ENCODE measurements around the gene AKT3.

The AKT3 gene

GRCh38 chr1:243483952-243484351, 366.1 kb downstream of the AKT3 start:
- TF ChIP-seq, protein P1, sequence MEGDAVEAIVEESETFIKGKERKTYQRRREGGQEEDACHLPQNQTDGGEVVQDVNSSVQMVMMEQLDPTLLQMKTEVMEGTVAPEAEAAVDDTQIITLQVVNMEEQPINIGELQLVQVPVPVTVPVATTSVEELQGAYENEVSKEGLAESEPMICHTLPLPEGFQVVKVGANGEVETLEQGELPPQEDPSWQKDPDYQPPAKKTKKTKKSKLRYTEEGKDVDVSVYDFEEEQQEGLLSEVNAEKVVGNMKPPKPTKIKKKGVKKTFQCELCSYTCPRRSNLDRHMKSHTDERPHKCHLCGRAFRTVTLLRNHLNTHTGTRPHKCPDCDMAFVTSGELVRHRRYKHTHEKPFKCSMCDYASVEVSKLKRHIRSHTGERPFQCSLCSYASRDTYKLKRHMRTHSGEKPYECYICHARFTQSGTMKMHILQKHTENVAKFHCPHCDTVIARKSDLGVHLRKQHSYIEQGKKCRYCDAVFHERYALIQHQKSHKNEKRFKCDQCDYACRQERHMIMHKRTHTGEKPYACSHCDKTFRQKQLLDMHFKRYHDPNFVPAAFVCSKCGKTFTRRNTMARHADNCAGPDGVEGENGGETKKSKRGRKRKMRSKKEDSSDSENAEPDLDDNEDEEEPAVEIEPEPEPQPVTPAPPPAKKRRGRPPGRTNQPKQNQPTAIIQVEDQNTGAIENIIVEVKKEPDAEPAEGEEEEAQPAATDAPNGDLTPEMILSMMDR (IDR thresholded peaks at IDR 0.05; ENCODE audit: low read depth, low read length) = no peak
- H3K27me3 ChIP-seq (ENCODE audit: insufficient read depth, low read depth, severe bottlenecking) = no peaks in the 10 kb centered on the region
- H3K4me3 ChIP-seq (ENCODE audit: low read depth, low read length) = no peak overlapping the region
- H3K36me3 ChIP-seq = no peaks in the 10 kb centered on the region
- H3K9me3 ChIP-seq (ENCODE audit: severe bottlenecking) = no peaks in the 10 kb centered on the region
- no peak overlapping the region for H3K27ac ChIP-seq
- DNase-seq = no peak

DNA sequence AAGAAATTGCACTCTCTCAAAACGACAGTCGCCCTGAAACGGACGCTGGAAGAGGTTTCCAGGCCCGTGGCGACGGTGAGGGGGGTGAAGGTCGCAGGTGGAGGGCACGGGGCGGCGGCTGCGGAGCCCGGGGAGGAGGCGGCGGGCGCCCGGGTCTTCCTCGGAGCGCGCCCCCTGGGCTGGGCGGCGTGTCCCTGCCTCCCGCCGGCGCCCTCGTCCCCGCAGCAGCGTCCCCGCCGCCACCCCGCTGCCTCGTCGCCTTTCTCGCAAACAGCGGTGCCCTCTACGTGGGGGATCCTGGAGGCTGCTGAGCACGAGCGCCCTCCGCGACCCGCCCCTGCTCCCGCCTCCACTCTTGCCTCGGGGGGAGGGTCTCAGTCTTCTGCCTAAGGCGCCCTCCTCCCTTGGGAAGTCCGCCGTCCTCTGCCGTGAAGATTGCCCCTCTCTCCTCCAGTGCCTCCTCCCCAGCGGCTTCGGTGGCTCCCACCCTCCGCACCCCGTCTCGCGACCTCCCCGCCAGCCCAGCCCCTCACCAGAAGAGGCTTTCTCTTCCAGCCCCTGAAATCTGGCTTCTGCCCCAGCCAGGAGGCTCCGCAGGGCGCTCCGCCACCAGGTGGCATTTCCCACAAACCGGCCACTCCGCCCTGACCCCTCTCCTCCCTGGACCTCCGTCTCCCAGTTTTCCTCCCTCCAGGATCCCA, 366.8 kb downstream of the AKT3 start:
- Histone ChIP-seq H3K4me3 (ENCODE audit: low read depth, low read length) (peak overlapping the region; percentile 26), H3K36me3 (no peaks in the 10 kb centered on the region), H3K27ac (peak overlapping the region; percentile 49), H3K27me3 (ENCODE audit: insufficient read depth, low read depth, severe bottlenecking) (no peaks in the 10 kb centered on the region), H3K9me3 (ENCODE audit: severe bottlenecking) (no peaks in the 10 kb centered on the region)
- DNase-seq = peak; percentile 61
- TF ChIP-seq, protein P1 (IDR thresholded peaks at IDR 0.05; ENCODE audit: low read depth, low read length) = peak; percentile 63

DNA sequence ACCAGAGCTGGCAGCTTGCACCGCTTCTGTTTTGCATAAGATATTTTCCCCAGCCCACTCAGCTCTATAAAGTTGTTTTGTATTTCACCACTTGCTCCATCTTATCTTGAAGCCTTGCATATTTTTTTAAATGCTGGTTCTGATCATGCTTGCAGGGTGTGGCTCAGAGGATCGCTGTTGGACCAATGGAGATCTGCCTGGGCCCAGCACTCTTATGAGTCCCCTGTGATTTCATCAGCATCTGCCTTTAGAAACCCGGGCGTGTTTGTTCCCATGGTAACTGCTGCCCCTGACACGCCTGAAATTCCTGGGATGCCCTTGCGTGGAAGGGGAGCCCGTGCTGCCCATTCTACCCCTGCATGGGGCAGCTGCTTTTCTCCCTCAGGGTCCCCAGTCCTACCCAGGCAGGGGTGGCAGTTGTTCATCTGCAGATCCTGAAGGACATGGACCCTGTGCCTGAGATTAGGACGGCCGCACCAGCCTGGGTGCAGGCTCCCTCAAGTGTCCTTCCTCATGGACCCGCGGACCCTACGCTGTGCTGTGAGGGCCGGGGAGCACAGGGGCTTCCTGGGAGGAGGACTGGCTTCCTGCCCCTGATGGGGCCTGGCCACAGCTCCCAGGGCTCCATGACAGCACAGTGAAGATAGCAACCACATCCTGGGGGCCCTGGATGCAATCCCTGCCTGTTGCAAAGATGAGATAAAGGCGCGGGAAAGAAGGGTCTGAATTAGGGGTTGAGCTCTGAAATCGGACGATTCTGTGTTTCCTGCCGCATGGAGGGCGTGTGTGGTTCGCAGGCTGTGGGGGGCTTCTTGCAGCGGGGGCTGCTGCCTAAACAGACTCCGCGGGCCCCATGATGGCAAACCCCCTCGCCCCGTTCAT, 367.7 kb downstream of the AKT3 start:
- H3K9me3 ChIP-seq (ENCODE audit: severe bottlenecking) = no peaks in the 10 kb centered on the region
- DNase-seq = no peak
- H3K27ac ChIP-seq = peak overlapping the region; percentile 49; the same call in 1 of the 2 replicates
- H3K27me3 ChIP-seq (ENCODE audit: insufficient read depth, low read depth, severe bottlenecking) = no peaks in the 10 kb centered on the region
- H3K4me3 ChIP-seq (ENCODE audit: low read depth, low read length) = peak overlapping the region; percentile 26
- TF ChIP-seq, protein P1 (IDR thresholded peaks at IDR 0.05; ENCODE audit: low read depth, low read length) = no peak
- H3K36me3 ChIP-seq = no peaks in the 10 kb centered on the region

DNA sequence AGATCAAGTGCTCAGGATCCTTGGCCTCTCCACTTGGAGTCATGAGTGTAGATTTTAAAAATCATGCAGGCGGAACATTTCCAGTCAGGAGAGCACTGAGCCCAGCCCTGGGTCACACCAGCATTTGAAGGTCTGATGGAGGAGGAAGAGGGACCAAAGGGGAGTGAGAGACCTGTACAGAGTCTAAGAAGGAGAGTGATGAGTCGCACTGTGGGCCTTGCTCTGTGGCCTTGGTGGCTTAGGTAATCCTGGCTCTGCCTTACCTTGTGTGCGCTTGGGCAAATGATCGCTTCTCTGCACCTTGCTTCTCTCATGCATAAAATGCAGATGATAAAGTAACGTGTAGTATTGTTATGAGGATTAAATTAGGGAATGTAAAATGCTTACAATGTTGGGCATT, 368.9 kb downstream of the AKT3 start:
- Histone ChIP-seq H3K36me3 (no peaks in the 10 kb centered on the region), H3K9me3 (ENCODE audit: severe bottlenecking) (no peaks in the 10 kb centered on the region), H3K4me3 (ENCODE audit: low read depth, low read length) (no peak overlapping the region), H3K27ac (no peak overlapping the region; the same call in 1 of the 2 replicates), H3K27me3 (ENCODE audit: insufficient read depth, low read depth, severe bottlenecking) (no peaks in the 10 kb centered on the region)
- TF ChIP-seq, protein P1 (IDR thresholded peaks at IDR 0.05; ENCODE audit: low read depth, low read length) = no peak
- no peak for DNase-seq

GRCh38 chr1:243477731-243478290, 372.2 kb downstream of the AKT3 start:
- TF ChIP-seq, protein P1 (IDR thresholded peaks at IDR 0.05; ENCODE audit: low read depth, low read length) = no peak
- H3K36me3 ChIP-seq = no peaks in the 10 kb centered on the region
- H3K27me3 ChIP-seq (ENCODE audit: insufficient read depth, low read depth, severe bottlenecking) = no peaks in the 10 kb centered on the region
- H3K27ac ChIP-seq = no peak overlapping the region
- no peak overlapping the region for H3K4me3 ChIP-seq (ENCODE audit: low read depth, low read length)
- no peaks in the 10 kb centered on the region for H3K9me3 ChIP-seq (ENCODE audit: severe bottlenecking)
- DNase-seq = no peak
